Right cardiac atrium (tissue), 5 donors: ENCODE measurements around the gene UBE2H. TPM values are rescaled to one million over a fixed set of nuclear protein-coding genes. Genes with fewer than 3 reads are reported as not detected.
A peak's percentile ranks its signal among the peaks of the same experiment; 100 is the strongest.
"Not testable (repeated sequence)": the region's sequence is repeated elsewhere in the genome, so short reads cannot be mapped to it uniquely, and the experiment has no call there.

ENCODE experiments used
- ATAC-seq, 2 donors: fragments of 200-7000 bp; cut with Tn5 transposase; one replicate each; pipeline versions ENCODE4 v1.8.0 to v1.9.1; 2020; ENCODE audit warnings: moderate library complexity in 2 of 2, mild to moderate bottlenecking in 1 of 2
- DNase-seq, 3 donors: peaks; one replicate each; pipeline ENCODE4 v3.0.0-alpha.2; 2020
- H3K27ac ChIP-seq: one replicate; pipeline ENCODE4 v1.5.1; 2013; ENCODE audit warnings: mild to moderate bottlenecking, low read length, control low read depth, moderate library complexity
- H3K27me3 ChIP-seq: one replicate; pipeline ENCODE4 v1.6.1; 2013; ENCODE audit not compliant: control insufficient read depth, insufficient read depth
- H3K4me1 ChIP-seq: one replicate; pipeline ENCODE4 v1.6.1; 2013; ENCODE audit warnings: low read length; ENCODE audit not compliant: control insufficient read depth, insufficient read depth
- H3K4me3 ChIP-seq: one replicate; pipeline ENCODE4 v1.5.1; 2013; ENCODE audit warnings: low read length, control low read depth
- H3K9me3 ChIP-seq: one replicate; pipeline ENCODE4 v1.6.1; 2013; ENCODE audit warnings: low read length; ENCODE audit not compliant: control insufficient read depth
- WGBS: extraction: QIAGEN DNeasy Blood & Tissue Kit; methylation state at CpG from one replicate; pipeline ENCODE4 v1.1.7; 2013; 5-methylcytosine and 5-hydroxymethylcytosine counted together
- intact Hi-C, 4 donors: fragments of 100-400 bp; cut with DNase I; formaldehyde crosslinking; loops; one replicate each; pipeline versions ENCODE4 v1.11.0 to v1.14.0; 2022 to 2023
- polyA plus RNA-seq: library from polyadenylated mRNA; stranded (reverse); fragments of 200-250 nt; gene quantifications from one replicate; pipeline ENCODE4 v1.2.3, GENCODE V29; 2013
- total RNA-seq, 4 donors: library from RNA; stranded (reverse); fragmentation: NEBNext Ultra II Directional; extraction: Animal tissue kit (Norgen Biotek cat#: 25700); gene quantifications; one replicate each; pipeline ENCODE4 v1.2.1, GENCODE V29; 2021
- donor health status: healthy with polysubstance abuse.
- donor health status: DM: no; HTN: yes; CAD: no.
- donor health status: DM: no; HTN: no; CAD: no.
- donor health status: DM: no; HTN: yes; CAD: no; lungs with severe emphysema.
- donor health status: DM: yes; HTN: yes; CAD: no.

The UBE2H gene
- total and polyA plus RNA-seq, 5 donors: 38.2 to 79.0 (median 65.9) TPM

DNA sequence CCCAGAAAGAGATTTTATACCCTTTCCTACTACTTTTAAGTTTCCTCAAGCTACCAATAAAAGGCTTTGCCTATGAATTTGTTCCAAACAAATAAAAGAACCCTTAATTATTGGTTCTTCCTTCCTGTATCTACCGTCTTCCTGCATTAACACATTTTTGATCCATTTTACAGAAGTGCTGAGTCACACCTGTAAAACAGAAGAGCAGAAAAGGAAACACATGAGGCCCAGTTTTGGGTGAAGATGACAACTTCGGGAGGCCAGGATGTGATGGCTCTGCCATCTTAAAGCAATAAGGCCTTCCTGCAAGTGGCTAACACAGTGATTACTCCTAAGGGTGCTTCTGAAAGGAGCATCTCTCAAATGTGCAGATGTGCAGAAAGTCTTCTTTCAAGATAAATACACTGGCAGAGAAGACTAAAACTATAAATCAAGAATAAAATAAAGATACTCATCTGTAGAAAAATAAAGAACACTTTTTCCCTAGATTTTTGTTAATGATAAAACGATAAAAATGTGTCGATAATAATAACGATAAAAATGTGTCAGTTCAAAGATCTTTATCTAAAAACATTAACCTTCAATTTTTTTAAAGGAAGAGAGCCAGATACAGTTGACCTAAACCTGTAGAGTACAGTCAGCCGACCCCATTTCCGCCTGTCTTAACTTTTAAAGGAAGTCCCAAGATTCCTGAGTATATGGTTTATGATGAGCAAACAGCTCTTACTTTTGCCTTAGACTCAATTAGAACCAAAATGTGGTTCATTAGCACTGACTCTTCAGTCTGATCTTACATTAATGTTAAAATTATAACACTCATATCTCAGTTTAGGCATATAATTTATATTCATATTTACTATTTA, 108.6 kb downstream of the UBE2H start:
- Histone ChIP-seq H3K27ac (no peak overlapping the region), H3K4me1 (peaks cover 13% of the 10 kb centered on the region), H3K9me3 (no peaks in the 10 kb centered on the region), H3K27me3 (no peaks in the 10 kb centered on the region), H3K4me3 (no peak overlapping the region)
- DNase-seq: no peak
- intact Hi-C loops: loop anchor here in 1 of 4 donors (10.0 kb wide), 1 partner anchor 111 kb away; the partner anchor contains the start of gene UBE2H
- WGBS: 66% methylated on average over 7 of the region's 7 CpGs
- ATAC-seq: no peak

- no peak for ATAC-seq
- intact Hi-C loops: loop anchor here in 1 of 4 donors (10.0 kb wide), 1 partner anchor 111 kb away; the partner anchor contains the start of gene UBE2H
- H3K27me3 ChIP-seq: no peaks in the 10 kb centered on the region
- no peak overlapping the region for H3K4me3 ChIP-seq
- H3K4me1 ChIP-seq: peaks cover 13% of the 10 kb centered on the region
- DNase-seq: no peak
- H3K9me3 ChIP-seq: no peaks in the 10 kb centered on the region
- 81% methylated on average over 12 of the region's 12 CpGs for WGBS
- H3K27ac ChIP-seq: no peak overlapping the region
Observed at GRCh38 chr7:129843365-129843898, 109.3 kb downstream of the UBE2H start.

- no peak for ATAC-seq
- 84% methylated on average over 3 of the region's 3 CpGs for WGBS
- intact Hi-C loops: loop anchor here in 1 of 4 donors (10.0 kb wide), 1 partner anchor 113 kb away; the partner anchor contains the start of gene UBE2H
Observed at GRCh38 chr7:129841465-129841864, 111.3 kb downstream of the UBE2H start.

GRCh38 chr7:129840757-129841156, 112.0 kb downstream of the UBE2H start:
- intact Hi-C loops: loop anchor here in 1 of 4 donors (10.0 kb wide), 1 partner anchor 114 kb away; the partner anchor contains the start of gene UBE2H
- 38% methylated on average over 4 of the region's 4 CpGs for WGBS
- Histone ChIP-seq H3K27ac (peak overlapping the region; percentile 25), H3K4me3 (no peak overlapping the region), H3K4me1 (peaks cover 10% of the 10 kb centered on the region), H3K27me3 (no peaks in the 10 kb centered on the region), H3K9me3 (no peaks in the 10 kb centered on the region)
- ATAC-seq (peak; percentile 57 to 64), DNase-seq (no peak)

More at GRCh38 chr7:129841465-129841864, 111.3 kb downstream of the UBE2H start:
- Histone ChIP-seq H3K27ac (no peak overlapping the region), H3K9me3 (no peaks in the 10 kb centered on the region), H3K27me3 (no peaks in the 10 kb centered on the region), H3K4me3 (no peak overlapping the region), H3K4me1 (peaks cover 13% of the 10 kb centered on the region)
- no peak for DNase-seq

GRCh38 chr7:129836983-129837382, 115.8 kb downstream of the UBE2H start:
- peak in 1 of 2 donors; percentile 17 for ATAC-seq
- WGBS: 82% methylated on average over 3 of the region's 3 CpGs
- Histone ChIP-seq H3K4me3 (no peak overlapping the region), H3K4me1 (peaks cover 9% of the 10 kb centered on the region), H3K27ac (no peak overlapping the region), H3K27me3 (no peaks in the 10 kb centered on the region), H3K9me3 (no peaks in the 10 kb centered on the region)
- intact Hi-C loops: loop anchor here in 1 of 4 donors (10.0 kb wide), 1 partner anchor 118 kb away; the partner anchor contains the start of gene UBE2H
- no peak for DNase-seq

- H3K4me1 ChIP-seq: peaks cover 12% of the 10 kb centered on the region
- ATAC-seq (no peak), DNase-seq (no peak)
- intact Hi-C loops: loop anchor here in 1 of 4 donors (10.0 kb wide), 1 partner anchor 119 kb away; the partner anchor contains the start of gene UBE2H
- H3K27ac ChIP-seq: no peak overlapping the region
- WGBS: 89% methylated on average over 6 of the region's 6 CpGs
- H3K27me3 ChIP-seq: no peaks in the 10 kb centered on the region
- no peaks in the 10 kb centered on the region for H3K9me3 ChIP-seq
- H3K4me3 ChIP-seq: no peak overlapping the region
Observed at GRCh38 chr7:129835569-129835968, 117.2 kb downstream of the UBE2H start.

GRCh38 chr7:129833353-129833752, 119.4 kb downstream of the UBE2H start:
- H3K4me1 ChIP-seq: peaks cover 16% of the 10 kb centered on the region
- intact Hi-C loops: loop anchor here in 2 of 4 donors (5.0 to 10.0 kb wide), 2 partner anchors 114 to 121 kb away; partner anchors contain the start of gene UBE2H (in 1 of the 2)
- H3K27ac ChIP-seq, H3K9me3 ChIP-seq, H3K27me3 ChIP-seq, H3K4me3 ChIP-seq, DNase-seq, ATAC-seq: not testable (repeated sequence)
- WGBS: 65% methylated on average over 6 of the region's 6 CpGs

DNA sequence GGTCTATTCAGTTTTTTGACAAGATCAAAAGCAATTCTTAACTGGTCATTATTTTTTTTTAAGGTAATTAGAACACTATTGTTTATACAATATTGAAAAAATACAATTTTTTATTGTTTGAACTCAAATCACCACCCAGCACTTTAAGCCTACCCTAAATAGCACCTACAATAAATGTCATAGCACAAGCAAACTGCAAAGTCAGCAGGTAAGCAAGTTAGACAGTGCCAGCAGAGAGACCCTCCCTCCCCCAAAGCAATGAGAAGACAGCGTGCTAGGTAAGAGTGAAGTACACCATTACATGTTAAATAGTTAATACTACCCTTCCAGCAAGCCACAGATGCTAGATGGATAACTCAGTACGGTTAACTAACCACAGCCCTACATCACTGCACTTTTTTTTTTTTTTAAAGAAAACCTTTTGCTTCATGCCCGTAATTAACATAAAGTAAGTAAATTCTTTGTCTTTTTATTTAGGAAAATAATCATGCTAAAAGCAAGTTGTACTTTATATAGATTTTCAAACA, 120.0 kb downstream of the UBE2H start:
- DNase-seq (no peak), ATAC-seq (no peak)
- 83% methylated on average over 3 of the region's 3 CpGs for WGBS
- Histone ChIP-seq H3K9me3 (no peaks in the 10 kb centered on the region), H3K4me3 (no peak overlapping the region), H3K27me3 (no peaks in the 10 kb centered on the region), H3K4me1 (peaks cover 16% of the 10 kb centered on the region), H3K27ac (no peak overlapping the region)
- intact Hi-C loops: loop anchor here in 2 of 4 donors (5.0 to 10.0 kb wide), 2 partner anchors 115 to 122 kb away; partner anchors contain the start of gene UBE2H (in 1 of the 2)

DNA sequence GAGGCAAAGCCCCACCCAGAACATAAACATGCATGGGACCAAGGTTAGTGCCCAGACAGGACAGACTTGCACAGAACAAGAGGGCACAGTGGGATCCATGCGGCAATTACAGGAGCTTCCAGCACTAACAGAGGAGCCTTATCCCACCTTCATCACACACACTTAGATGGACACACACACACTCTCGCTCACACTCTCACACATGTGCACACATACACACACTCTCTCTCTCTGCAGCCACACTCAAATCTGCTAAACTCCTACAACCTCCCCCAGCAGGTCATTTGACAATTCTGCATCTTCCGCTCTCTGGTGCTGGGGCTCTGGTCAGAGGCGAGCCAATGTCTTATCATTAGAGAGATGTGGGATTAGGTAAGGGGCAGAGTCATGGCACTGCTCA, 120.5 kb downstream of the UBE2H start:
- H3K9me3 ChIP-seq: no peaks in the 10 kb centered on the region
- H3K27ac ChIP-seq: peak overlapping the region; percentile 60
- no peak overlapping the region for H3K4me3 ChIP-seq
- intact Hi-C loops: loop anchor here in 2 of 4 donors (5.0 to 10.0 kb wide), 2 partner anchors 115 to 123 kb away; partner anchors contain the start of gene UBE2H (in 1 of the 2)
- 98% methylated on average over 4 of the region's 4 CpGs for WGBS
- H3K4me1 ChIP-seq: peaks cover 16% of the 10 kb centered on the region
- no peaks in the 10 kb centered on the region for H3K27me3 ChIP-seq
- ATAC-seq (no peak), DNase-seq (no peak)

GRCh38 chr7:129831424-129832058, 121.2 kb downstream of the UBE2H start:
- Histone ChIP-seq H3K27ac (peak overlapping the region; percentile 65), H3K4me1 (peaks cover 16% of the 10 kb centered on the region), H3K27me3 (no peaks in the 10 kb centered on the region), H3K9me3 (no peaks in the 10 kb centered on the region), H3K4me3 (no peak overlapping the region)
- 51% methylated on average over 5 of the region's 5 CpGs for WGBS
- no peak for DNase-seq
- peak; percentile 11 to 13 for ATAC-seq
- intact Hi-C loops: loop anchor here in 2 of 4 donors (5.0 to 10.0 kb wide), 2 partner anchors 116 to 123 kb away; partner anchors contain the start of gene UBE2H (in 1 of the 2)
